ENCODE measurements around the gene DIS3L2.

- TF ChIP-seq CTCF (conservative IDR thresholded peaks at IDR 0.05; ENCODE audit: low read length) (no peak), EZH2phosphoT487 (IDR thresholded peaks at IDR 0.05; ENCODE audit: borderline replicate concordance, low read depth, low read length) (no peak)
Observed at GRCh38 chr2:232237464-232237863, 276.0 kb downstream of the DIS3L2 start.

Measured in OCI-LY7 (cell line).